Mucosa of gallbladder (tissue), 1 donor: Measurements from ENCODE around the gene BMPR1B. TPM values are rescaled to one million over a fixed set of nuclear protein-coding genes. Genes with fewer than 3 reads are reported as not detected.

Source experiments
- DNase-seq: peaks from one replicate; pipeline ENCODE4 v3.0.0-alpha.2; 2020; ENCODE audit warnings: low spot score
- total RNA-seq: library from RNA; stranded (reverse); gene quantifications from one replicate; pipeline ENCODE4 v1.2.1, GENCODE V29; 2021
- donor health status: DM: no; HTN: no; CAD: no.

BMPR1B gene
- total RNA-seq, 1 donor from 2014 or later = 9.7 TPM

GRCh38 chr4:94912606-94913005 lies 154.9 kb downstream of the BMPR1B start:
- no peak for DNase-seq

- DNase-seq = no peak
These were observed 155.6 kb downstream of the BMPR1B start for GRCh38 chr4:94913316-94913715.

- no peak for DNase-seq
These were observed 159.4 kb downstream of the BMPR1B start for GRCh38 chr4:94917146-94917545.

GRCh38 chr4:94918543-94918942 lies 160.8 kb downstream of the BMPR1B start:
- DNase-seq = no peak

GRCh38 chr4:94920369-94920768 lies 162.6 kb downstream of the BMPR1B start:
- DNase-seq = no peak

GRCh38 chr4:94924566-94924965 lies 166.8 kb downstream of the BMPR1B start:
- no peak for DNase-seq

- DNase-seq = no peak
These were observed 168.1 kb downstream of the BMPR1B start for GRCh38 chr4:94925764-94926347.

GRCh38 chr4:94926936-94927335 lies 169.2 kb downstream of the BMPR1B start:
- no peak for DNase-seq

GRCh38 chr4:94927696-94928095 lies 169.9 kb downstream of the BMPR1B start:
- no peak for DNase-seq

GRCh38 chr4:94929696-94930095 lies 171.9 kb downstream of the BMPR1B start:
- no peak for DNase-seq

- no peak for DNase-seq
These were observed 173.9 kb downstream of the BMPR1B start for GRCh38 chr4:94931626-94932025.

- DNase-seq = no peak
These were observed 174.6 kb downstream of the BMPR1B start for GRCh38 chr4:94932366-94932765.

- no peak for DNase-seq
These were observed 176.0 kb downstream of the BMPR1B start for GRCh38 chr4:94933799-94934198.

GRCh38 chr4:94934201-94934600 lies 176.4 kb downstream of the BMPR1B start:
- no peak for DNase-seq

GRCh38 chr4:94934864-94935263 lies 177.1 kb downstream of the BMPR1B start:
- no peak for DNase-seq

GRCh38 chr4:94936854-94937253 lies 179.1 kb downstream of the BMPR1B start:
- no peak for DNase-seq

GRCh38 chr4:94939791-94940519 lies 182.2 kb downstream of the BMPR1B start:
- no peak for DNase-seq

- DNase-seq = no peak
These were observed 182.8 kb downstream of the BMPR1B start for GRCh38 chr4:94940520-94940908.

- DNase-seq = no peak
These were observed 184.0 kb downstream of the BMPR1B start for GRCh38 chr4:94941706-94942105.

GRCh38 chr4:94944726-94945125 lies 187.0 kb downstream of the BMPR1B start:
- no peak for DNase-seq

GRCh38 chr4:94947681-94948108 lies 189.9 kb downstream of the BMPR1B start:
- no peak for DNase-seq

GRCh38 chr4:94954251-94954650 lies 196.5 kb downstream of the BMPR1B start:
- no peak for DNase-seq

GRCh38 chr4:94957030-94957429 lies 199.3 kb downstream of the BMPR1B start:
- no peak for DNase-seq

- no peak for DNase-seq
These were observed 201.6 kb downstream of the BMPR1B start for GRCh38 chr4:94959307-94959706.
